Measurements from ENCODE around the gene SUN1.

GRCh38 chr7:785416-785815, 46.9 kb upstream of the SUN1 start:
- no peak for TF ChIP-seq TAF1 (IDR thresholded peaks at IDR 0.05; ENCODE audit: low read depth, low read length)
- no peak for TF ChIP-seq POLR2A (IDR thresholded peaks at IDR 0.05; ENCODE audit: low read depth, low read length)
- TF ChIP-seq PAX5 (IDR thresholded peaks at IDR 0.05; ENCODE audit: insufficient read depth, low read length, severe bottlenecking) = no peak
- TF ChIP-seq POLR2AphosphoS5 (IDR thresholded peaks at IDR 0.05; ENCODE audit: low read depth, low read length) = no peak
- TF ChIP-seq SPI1 (IDR thresholded peaks at IDR 0.05; ENCODE audit: low read depth, low read length) = no peak
- TF ChIP-seq POU2F2 (IDR thresholded peaks at IDR 0.05; ENCODE audit: low read depth, low read length) = no peak
